Activated CD8-positive, alpha-beta memory T cell treated with anti-CD3 and anti-CD28 coated beads for 24 hours (primary cell): ENCODE results near the gene SH3BP1.
"Not testable (repeated sequence)": the region's sequence is repeated elsewhere in the genome, so short reads cannot be mapped to it uniquely, and the experiment has no call there.

ENCODE experiments used
- DNase-seq: peaks from one replicate; pipeline ENCODE4 v3.0.0-alpha.2; 2020

SH3BP1 gene, protein sequence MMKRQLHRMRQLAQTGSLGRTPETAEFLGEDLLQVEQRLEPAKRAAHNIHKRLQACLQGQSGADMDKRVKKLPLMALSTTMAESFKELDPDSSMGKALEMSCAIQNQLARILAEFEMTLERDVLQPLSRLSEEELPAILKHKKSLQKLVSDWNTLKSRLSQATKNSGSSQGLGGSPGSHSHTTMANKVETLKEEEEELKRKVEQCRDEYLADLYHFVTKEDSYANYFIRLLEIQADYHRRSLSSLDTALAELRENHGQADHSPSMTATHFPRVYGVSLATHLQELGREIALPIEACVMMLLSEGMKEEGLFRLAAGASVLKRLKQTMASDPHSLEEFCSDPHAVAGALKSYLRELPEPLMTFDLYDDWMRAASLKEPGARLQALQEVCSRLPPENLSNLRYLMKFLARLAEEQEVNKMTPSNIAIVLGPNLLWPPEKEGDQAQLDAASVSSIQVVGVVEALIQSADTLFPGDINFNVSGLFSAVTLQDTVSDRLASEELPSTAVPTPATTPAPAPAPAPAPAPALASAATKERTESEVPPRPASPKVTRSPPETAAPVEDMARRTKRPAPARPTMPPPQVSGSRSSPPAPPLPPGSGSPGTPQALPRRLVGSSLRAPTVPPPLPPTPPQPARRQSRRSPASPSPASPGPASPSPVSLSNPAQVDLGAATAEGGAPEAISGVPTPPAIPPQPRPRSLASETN

DNA sequence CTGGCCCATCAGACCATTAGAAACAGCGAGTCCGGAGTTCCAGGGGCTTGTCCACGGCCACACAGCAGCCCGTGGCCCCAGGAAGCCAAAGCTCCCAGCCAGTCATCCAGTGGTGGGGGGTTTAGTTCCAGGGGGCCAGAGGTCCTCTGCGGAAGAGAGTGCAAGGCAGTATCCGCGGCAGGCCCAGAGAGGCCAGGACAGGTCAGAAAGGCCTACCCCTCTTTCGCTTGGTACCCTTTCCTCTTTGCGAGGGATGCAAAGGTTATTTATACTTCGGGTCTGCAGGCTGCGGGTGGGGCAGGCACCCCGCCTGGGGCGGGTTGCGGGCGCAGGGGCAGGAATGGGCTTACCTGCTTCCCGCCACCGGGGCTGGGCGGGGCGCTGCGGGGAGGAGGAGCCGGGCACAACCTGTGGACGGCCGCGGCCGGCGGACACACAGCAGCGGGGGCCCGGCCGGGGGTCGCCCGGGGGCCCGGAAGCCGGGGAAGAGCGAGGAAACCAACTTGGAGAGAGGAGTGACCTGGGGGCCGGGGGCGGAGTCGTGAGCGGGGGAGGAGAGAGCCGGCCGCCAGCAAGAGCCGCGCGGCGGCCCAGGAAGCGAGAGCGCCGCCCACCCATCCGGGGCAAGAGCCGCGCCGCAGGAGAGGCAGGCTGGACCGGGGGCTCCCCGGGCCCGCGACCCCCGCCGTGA, at the start of gene SH3BP1:
Gene SH3BP1 (plus strand): TSS at position 600 of the 691 bp plus-strand sequence. CDS start 119 bp downstream, outside the sequence.
- DNase-seq, result peak; percentile 83

DNA sequence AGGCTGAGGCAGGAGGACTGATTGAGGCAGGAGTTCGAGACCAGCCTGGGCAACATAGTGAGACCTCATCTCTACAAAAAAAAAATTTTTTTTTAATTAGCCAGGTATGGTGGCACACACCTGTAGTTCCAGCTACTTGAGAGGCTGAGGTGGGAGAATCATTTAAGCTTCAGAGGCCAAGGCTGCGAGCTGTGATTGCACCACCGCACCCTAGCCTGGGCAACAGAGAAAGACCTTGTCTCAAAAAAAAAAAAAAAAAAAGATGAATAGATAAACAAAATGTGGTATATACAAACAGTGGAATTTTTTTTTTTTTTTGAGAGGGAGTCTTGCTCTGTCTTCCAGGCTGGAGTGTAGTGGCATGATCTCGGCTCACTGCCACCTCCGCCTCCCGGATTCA, 48.4 kb upstream of the SH3BP1 start:
- not testable (repeated sequence) for DNase-seq

DNA sequence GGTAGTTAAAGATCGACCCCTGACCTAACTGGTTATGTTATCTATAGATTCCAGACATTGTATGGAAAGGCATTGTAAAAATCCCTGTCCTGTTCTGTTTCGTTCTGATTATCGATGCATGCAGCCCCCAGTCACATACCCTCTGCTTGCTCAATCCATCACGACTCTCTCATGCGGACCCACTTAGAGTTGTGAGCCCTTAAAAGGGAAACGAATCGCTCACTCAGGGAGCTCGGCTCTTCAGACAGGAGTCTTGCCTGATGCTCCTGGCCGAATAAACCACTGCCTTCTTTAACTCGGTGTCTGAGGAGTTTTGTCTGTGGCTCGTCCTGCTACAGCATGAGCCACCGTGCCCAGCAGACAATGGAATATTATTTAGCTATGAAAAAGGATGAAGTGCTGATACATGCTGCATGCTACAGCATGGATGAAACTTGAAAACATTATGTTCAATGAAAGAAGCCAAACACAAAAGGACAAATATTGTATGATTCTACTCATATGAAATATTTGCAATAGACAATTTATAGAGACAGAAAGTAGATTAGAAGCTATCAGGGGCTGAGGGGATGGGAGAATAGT, 47.6 kb upstream of the SH3BP1 start:
- no peak for DNase-seq

DNA sequence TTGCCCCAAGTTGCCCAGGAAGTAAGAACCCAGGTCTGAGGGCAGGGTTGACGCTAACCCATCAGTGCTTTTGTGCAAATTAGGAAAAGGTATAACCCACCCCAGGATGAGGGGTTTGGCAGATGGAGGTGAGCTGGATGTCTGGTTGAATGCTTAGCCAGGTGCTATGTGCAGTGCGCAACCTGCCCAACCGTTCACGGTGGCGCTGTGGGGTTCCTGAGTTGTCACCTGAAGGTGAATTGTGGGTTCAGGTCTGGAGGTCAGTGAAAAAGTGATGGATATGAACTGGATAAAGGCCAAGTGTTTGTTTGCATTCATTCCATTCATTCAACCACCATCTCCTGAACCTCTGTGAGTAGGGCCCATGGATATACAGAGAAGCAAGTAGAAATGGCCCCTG, 45.2 kb upstream of the SH3BP1 start:
- no peak for DNase-seq

DNA sequence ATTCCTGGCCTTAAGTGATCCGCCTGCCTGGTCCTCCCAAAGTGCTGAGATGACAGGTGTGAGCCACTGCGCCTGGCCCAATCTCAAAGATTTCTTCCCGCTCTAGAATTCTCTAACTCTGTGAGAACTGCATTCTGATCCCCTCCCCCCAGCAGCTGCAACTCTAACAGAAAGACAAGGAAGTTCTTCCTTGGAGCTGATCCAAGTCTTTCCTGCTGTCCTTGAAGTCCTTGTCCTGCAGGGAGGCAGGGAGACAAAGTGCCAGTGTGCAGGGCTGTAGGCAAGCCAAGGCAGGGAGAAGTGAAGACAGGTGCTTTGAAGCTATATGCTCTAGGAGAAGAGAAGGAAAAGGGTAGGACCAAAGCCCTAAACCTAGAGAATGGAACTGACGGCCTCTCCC, 40.3 kb upstream of the SH3BP1 start:
- DNase-seq, result no peak

DNA sequence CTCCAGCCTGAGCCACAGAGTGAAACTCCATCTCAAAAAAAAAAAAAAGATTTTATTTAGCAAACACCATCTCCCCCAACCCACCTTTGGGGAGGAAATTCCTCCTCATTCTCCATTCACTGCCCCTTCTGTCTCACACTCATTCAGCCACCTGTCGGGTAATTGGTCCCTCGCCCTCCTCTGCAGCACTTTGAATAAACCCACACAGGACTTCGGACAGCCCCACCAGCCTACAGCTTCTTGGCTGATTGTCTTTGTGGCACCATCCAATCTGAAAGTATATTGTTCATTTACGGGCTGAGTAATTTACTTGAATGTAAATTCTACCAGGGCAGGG, 38.3 kb upstream of the SH3BP1 start:
- no peak for DNase-seq

DNA sequence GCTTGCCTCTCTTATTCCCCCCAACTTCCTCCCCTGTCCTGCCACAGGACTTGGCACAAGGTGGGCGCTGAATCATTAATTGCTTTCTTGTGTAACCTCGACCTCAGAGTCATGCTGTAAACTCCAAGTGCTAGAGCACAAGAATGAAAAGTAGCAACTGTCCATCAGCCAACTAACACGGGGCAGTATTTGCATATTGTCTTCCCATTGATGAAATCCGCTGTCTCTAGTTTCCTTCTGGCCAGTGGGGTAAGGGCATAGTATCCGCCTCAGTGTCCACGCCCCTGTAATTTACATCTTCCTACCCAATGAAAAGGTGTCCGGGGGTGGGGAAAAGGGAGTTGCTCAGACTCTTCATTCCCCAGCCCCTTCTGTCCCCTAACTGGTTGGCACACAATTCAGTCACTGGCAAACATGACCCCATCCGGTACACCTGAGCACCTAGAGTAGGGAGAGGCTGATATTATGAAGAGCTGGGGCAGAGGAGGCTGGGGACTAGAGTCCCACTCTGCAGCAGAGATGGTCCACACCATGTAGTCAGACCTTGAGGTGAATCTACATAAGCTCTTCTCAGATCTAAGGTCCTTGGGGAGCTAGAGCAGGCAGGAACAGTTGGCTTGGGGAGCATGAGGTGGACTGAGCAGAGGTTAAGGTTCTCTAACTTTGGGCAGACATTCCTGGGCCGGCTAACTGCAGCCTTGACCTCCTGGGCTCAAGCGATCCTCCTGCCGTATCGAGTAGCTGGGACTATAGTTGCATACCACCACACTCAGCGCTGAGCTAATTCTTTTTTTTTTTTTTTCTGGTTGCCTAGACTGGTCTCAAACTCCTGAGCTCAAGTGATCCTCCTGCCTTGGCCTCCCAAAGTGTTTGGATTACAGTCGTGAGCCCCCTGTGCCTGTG, 37.7 kb upstream of the SH3BP1 start:
- DNase-seq, result no peak

DNA sequence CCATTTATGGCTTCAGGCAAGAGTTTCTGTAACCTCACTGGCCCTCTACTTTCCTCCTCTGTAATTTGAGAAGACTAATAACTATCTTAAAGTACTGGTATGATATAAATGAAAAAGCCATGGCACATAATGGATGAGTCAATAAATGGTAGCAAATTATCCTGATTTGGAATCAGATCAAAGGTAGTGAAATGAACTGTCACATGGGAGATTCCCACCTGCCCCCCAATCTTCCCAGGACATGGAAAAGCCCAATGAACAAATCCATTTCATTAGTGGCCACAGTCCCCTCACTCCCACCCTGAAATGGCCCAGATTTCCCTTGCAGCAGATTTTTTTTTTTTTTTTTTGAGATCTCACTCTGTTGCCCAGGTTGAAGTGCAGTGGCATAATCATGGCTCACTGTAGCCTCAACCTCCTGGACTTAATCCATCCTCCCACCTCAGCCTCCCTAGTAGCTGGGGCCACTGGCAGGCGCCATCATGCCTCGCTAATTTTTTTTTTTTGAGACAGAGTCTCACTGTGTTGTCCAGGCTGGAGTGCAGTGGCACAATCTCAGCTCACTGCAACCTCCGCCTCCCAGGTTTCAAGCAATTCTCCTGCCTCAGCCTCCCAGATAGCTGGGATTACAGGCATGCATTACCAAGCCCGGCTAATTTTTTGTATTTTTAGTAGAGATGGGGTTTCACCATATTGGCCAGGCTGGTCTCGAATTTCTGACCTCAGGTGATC, 36.8 kb upstream of the SH3BP1 start:
- DNase-seq, result not testable (repeated sequence)

DNA sequence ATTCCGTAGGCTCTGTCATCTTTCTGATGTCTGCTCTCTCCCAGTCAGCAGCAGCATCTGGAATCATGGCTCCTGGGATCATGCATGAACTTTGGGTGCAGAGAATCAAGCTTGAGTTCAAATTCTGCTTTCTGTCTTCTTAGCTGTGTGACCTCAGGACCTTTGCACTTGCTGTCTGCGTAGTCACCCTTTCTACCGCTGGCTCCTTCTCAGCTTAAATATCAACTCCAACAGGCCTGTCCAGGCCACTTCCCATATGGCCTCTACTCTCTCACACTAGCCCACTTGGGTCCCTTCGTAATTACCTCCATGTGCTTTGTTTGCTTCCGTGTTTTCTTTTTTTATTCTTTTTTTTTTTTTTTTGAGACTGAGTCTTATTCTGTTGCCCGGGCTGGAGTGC, 35.4 kb upstream of the SH3BP1 start:
- DNase-seq, result no peak

DNA sequence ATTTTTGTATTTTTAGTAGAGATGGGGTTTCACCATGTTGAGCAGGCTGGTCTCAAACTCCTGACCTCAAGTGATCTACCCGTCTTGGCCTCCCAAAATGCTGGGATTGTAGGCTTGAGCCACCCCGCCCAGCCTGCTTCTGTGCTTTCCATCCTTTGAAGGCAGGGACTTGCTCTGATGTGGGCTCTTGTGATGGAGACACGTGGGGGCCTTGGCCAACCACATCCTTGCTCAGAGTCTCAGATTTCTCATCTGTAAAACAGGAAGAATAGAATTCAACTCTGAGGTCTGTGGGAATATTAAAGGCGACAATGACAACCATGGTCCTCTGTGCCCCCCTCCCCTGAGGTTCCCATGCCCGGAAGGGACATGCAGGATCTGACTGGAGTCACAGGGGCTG, 34.6 kb upstream of the SH3BP1 start:
- no peak for DNase-seq

DNA sequence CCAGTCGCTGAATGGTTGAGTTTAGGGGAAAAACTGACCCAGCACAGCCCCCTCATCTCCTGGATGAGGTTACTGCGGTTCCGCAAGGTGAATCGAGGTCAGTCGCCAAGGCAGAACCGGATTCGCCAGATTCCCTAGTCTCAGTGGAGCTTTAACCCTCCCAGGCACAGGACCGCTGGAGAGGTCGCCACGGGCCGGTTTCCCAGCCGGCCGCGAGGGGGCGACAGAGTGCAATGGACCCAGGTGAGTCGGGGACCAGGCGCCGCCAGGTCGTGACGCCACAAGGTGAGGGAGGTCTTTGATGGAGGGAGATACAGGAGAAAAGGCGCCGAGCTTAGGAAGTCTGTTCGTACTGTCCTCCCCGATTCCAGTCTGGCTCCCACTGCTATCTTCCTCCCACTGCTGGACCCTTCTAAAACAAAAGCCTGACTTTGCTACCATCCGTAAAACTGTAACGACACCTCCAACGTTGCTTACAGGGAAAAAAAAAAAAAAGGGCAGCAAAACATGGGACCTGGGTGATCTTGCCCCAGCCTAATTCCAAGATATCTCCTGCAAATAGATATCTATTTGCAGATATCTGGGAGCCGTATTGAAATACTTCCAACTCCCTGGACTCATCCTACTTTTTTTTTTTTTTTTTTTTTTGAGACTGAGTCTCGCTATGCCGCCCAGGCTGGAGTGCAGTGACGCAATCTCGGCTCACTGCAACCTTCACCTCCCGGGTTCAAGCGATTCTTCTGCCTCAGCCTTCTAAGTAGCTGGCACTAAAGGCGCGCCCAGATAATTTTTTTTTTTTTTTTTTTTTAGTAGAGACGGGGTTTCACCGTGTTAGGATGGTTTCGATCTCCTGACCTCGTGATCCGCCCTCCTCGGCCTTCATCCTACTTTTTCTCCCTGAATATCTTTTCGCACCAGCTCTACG, 32.2 kb upstream of the SH3BP1 start:
- DNase-seq, result peak; percentile 97

DNA sequence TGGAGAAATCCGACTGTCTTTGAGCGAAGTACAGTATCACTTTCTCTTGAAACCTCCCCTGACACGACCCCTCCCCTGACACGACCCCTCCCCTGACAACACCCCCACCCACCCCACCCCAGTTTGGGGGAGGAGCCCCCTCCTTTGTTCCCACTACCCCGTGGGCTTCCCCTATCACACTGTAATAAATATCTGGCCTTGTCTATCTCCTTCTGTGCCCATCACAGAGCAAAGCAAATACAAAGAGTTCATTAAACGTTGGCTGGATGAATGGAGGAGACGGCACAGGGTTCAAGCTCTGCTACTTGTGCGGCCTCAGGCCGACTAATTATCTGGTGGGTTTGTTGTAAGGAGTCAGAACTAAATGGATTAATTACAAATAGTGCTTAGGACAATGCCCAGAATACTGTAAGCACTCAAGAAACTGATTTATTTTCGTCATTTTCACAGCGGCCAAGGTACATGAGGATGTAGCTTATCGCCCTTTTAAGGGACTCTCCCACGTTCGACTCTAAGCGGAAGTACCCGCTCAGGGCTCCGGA, 31.5 kb upstream of the SH3BP1 start:
- no peak for DNase-seq

DNA sequence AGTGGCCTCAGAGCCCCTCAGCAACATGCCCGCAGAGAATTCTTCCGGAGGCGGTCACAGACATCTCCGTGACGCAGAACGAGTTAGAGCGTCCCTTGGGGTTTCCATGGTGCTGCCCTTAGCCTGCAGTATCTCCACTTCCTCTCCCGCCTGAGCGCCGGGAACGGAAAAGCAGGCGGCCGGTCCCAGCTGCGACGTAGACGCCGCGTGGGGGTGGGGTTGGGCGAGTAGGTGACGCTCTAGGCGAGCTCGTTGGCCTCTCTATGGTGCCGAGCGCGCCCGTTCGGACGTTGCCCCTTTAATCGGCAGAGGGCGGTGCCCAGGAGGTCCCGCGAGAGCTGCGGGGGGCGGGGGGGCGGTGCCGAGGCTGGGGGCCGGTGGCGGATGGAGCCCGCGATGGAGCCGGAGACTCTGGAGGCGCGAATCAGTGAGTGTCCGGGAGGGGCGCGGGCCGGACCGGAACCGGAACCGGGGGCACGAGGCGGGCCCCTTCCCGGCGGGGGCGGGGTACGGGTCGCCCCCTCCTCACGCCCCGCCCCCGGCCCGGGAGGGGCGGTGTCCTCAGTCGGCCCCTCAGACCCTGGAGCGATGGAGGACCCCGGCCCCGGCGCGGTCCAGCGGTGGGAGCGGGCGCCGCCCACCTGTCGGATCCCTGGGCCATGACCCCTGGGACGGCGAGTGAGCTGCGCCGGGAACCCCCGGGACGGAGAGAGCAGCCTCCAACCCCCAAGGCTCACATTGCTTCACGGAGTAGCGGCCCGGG, 30.8 kb upstream of the SH3BP1 start, which contains the start of gene GGA1:
Gene GGA1 (plus strand): TSS at position 358 of the 763 bp plus-strand sequence. CDS start 27 bp downstream, at position 385.
- DNase-seq, result peak; percentile 98

DNA sequence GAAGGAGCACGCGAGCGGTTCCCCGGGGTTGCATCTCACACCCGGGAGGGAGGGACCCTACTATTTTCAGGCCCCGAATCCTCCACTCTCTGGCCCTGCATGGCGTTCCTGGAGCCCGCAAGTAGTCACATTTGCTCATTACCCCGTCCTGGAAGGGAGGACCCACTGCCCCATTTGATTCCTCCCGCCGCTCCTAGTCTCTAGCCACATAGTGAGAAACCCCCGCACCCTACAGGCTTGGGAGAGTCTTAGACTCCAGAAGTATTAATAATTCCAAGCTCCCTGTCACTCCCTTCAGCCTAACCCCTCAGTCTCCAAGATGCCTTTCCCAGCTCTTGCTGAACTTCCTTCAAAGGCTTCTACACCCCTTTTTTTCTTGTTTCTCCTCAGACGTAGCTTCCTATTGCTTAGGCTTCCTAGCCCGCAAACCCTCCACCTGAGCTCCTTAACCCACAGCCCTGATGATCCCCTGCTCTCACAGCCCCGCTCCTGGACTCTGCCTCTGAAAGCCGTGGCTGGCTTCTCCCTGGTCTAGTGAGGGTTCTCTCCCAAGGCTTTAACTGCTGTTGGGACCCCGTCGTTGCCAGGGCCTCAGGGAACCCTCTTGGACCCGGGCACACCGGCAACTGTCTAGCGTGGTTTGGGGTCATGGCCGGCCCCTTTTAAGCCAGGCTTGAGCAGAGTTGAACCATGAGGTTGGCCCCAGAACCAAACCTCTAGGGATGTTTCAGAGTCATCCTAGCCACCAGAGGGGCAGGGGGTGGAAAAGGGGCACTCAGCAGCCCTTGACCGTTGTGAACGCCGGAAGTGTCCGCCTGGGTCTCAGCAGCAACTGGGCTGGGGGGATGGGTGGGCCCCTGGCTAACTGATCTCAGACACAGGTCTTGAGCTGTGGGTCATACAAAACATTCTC, 30.0 kb upstream of the SH3BP1 start:
- no peak for DNase-seq

DNA sequence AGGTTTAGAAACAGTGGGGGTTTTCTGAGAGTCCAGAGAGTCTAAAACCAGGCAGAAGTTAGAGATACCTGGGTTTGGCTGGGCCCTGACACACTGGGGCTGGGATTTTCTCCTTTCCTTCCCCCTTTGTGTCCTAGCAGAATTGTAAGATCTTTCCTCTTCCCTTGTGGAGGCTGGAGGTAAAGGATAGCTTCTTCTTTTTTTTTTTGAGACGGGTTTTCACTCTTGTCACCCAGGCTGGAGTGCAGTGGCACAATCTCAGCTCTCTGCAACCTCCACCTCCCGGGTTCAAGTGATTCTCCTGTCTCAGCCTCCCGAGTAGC, 29.4 kb upstream of the SH3BP1 start:
- not testable (repeated sequence) for DNase-seq

DNA sequence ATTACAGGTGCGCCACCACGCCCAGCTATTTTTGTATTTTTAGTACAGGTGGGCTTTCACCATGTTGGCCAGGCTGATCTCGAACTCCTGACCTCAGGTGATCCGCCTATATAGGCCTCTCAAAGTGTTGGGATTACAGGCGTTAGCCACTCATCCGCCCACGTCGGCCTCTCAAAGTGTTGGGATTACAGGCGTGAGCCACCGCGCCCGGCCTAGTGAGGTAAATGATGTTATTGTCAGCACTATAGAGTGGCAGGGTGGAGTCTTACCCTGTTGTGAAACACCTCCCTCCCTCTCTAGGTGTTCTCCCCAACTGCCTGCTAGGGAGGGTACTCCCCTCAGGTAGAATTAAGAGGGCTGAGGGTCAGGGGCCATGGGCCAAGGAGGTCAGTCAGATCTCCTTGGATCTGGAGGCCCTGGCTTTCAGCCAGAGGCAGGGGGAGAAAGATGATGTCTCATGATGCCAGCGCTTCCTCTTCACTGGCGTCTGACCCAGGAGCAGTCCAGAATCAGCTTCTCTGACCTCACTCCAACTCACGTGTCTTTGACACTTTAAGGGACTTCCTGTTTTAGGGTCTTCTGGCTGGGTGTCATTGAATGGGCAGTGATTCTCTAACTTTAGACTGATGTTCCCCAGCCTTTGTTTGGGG, 28.9 kb upstream of the SH3BP1 start:
- DNase-seq, result no peak

DNA sequence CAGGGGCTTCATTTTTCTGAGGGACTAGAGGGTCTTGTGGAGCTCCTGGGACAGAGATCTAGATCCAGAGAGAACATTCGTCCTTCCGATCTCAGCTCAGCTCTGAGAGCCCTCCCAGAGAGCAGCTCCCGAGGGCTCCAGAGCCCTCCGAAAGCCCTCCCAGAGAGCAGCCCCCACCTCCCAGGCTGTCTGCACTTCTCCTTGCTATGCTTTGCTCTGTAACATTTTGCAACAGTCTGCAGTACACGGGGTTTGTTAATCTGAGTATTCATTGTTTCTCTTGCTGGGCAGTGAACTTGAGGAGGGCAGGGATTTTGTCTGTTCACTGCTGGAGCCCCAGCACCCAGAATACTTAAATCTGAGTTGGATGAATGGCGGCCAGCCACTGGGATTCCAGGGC, 28.3 kb upstream of the SH3BP1 start:
- no peak for DNase-seq
